AG10803 (cell line): ENCODE results near the gene FHIT.

Experiments
- DNase-seq: peaks from one replicate; pipeline ENCODE4 v3.0.0; 2010; ENCODE audit warnings: low read depth
- H3K4me3 ChIP-seq: 2 replicates; pipeline ENCODE4 v1.5.1; 2011; ENCODE audit warnings: mild to moderate bottlenecking, low read length, control low read depth
- TF ChIP-seq, protein P1 (sequence below): conservative IDR thresholded peaks from 2 replicates; pipeline ENCODE4 v1.5.1; 2011; ENCODE audit warnings: mild to moderate bottlenecking, low read length, control low read depth, inconsistent platforms

FHIT gene

DNA sequence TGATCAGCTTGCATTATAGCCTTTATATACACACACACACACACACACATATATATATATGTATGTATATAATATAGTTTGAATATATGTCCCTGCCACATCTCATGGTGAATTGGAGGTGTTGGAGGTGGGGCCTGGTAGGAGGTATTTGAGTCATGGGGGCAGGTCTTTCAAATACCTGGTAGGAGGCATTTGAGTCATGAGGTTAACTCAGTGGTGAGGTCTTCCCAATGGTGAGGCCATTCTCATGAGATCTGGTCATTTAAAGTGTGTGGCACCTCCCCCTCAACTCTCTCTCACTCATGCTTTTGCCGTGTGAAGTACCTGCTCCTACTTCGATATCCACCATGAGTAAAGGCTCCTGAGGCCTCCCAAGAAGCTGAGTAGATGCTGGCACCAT, 27.5 kb upstream of the FHIT start:
- no peak for DNase-seq
- H3K4me3 ChIP-seq = no peak overlapping the region
- TF ChIP-seq, protein P1, sequence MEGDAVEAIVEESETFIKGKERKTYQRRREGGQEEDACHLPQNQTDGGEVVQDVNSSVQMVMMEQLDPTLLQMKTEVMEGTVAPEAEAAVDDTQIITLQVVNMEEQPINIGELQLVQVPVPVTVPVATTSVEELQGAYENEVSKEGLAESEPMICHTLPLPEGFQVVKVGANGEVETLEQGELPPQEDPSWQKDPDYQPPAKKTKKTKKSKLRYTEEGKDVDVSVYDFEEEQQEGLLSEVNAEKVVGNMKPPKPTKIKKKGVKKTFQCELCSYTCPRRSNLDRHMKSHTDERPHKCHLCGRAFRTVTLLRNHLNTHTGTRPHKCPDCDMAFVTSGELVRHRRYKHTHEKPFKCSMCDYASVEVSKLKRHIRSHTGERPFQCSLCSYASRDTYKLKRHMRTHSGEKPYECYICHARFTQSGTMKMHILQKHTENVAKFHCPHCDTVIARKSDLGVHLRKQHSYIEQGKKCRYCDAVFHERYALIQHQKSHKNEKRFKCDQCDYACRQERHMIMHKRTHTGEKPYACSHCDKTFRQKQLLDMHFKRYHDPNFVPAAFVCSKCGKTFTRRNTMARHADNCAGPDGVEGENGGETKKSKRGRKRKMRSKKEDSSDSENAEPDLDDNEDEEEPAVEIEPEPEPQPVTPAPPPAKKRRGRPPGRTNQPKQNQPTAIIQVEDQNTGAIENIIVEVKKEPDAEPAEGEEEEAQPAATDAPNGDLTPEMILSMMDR = no peak

DNA sequence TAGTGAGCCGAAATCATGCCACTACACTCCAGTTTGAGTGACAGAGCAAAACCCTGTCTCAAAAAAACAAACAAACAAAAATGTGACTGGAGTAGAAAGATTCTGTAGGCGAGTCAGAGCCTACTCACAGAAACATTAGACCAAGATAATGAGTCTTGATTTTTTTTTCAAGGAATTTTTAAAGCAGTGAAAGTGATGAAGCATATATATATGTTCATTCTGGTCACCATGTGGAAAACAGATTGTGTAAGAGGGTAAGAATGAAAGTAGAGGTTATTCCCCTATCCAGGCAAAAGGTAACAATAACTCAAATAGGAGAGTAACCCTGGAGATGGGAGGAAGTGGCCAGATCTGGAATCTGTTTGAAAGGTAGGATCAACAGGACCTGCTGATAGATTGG, 26.2 kb upstream of the FHIT start:
- no peak overlapping the region for H3K4me3 ChIP-seq
- no peak for DNase-seq
- TF ChIP-seq, protein P1 = no peak

DNA sequence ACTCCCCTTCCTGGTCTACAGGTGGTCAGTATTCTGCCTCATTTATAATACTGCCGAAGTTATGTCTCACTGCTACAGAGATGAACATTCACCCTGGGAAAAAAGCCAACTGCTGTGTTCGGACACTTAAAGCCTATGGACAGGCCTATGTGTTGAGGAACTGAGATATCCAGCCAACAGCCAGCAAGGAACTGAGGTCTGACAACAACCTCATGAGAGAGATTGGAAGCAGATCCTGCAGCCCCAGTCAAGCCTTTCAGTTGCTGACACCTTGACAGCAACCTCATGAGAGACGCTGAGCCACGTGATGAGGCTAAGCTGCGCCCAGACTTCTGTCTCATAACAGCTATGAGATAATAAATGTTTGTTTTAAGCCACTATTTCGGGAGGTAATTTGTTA, 18.2 kb upstream of the FHIT start:
- H3K4me3 ChIP-seq = no peak overlapping the region
- no peak for DNase-seq
- TF ChIP-seq, protein P1 = no peak

DNA sequence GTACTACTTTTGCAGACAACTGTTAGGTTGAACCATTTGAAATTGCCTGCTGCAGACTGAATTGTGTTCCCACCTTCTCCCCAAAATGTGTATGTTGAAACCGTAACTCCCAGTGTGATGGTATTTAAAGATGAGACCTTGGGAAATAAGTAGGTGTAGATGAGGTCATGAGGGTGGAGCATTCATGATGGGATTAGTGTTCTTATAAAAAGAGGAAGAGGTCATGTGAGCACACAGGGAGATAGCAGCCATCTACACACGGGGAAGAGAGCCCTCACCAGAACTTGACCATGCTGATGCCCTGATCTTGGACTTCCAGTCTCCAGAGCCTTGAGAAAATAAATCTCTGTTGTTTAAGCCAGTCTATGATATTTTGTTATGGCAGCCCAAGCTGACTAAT, 17.4 kb upstream of the FHIT start:
- no peak for DNase-seq
- H3K4me3 ChIP-seq = no peak overlapping the region
- TF ChIP-seq, protein P1 = no peak

DNA sequence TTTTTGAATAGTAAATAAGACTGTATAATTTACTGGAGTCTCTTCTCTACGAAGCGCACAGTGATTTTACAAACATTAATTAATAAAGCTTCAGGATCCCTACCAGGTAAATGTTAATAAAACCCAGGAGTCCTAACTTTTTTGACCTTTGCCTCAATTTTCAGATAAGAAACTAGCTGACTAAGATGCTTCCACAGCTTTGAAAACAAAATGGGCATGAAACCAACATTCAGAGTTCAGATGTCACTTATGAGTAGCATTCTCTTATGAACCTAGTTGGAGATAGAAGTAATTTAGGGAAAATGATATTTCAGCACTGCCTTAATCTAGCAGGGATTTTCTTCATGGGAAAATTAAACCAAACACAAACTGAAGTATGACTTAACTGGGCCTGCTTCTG, 13.0 kb upstream of the FHIT start:
- no peak overlapping the region for H3K4me3 ChIP-seq
- TF ChIP-seq, protein P1 = no peak
- DNase-seq = no peak

DNA sequence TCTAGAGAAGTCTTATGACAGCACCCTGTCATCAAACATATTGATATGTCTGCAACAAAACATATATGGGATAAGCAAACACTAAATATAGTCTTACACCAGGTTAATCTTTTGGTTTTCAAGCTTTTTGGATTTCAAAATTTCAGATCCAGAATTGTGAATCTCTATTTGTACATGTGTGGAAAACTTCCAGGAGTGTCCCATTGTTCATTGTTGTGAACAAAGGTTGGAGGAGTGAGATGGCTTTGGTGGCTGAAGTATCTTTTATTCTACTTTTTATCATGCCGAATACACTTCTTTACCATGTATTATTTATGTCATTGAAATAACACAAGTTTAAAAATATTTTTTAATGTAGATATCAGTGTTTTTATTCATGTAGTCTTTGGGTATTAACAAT, 5.9 kb upstream of the FHIT start:
- DNase-seq = no peak
- H3K4me3 ChIP-seq = no peak overlapping the region
- TF ChIP-seq, protein P1 = no peak

DNA sequence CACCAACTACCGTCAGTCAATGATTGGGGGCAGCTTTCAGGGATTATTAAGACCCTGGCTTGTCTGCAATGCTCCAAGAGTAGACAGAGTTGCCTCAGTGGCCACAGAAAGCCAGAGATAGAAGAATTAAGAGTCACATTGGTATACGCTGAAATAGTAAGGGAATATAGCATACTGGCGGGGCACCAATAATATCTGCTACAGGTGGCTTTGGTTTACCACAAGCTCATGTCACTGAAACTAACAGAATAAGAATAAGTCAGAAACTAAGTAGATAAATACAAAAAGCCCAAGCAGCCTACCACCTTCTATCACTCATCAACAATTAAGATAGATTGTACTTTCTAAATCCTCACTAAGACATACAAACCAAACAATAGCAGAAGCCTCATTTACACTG, 2.5 kb upstream of the FHIT start:
- no peak for DNase-seq
- TF ChIP-seq, protein P1 = no peak
- H3K4me3 ChIP-seq = no peak overlapping the region
